GM12865 (cell line): ENCODE data around the gene SMPD3.

Experiments
- DNase-seq: peaks from one replicate; pipeline ENCODE4 v3.0.0; 2010; ENCODE audit warnings: low read depth
- H3K4me3 ChIP-seq: 2 replicates; pipeline ENCODE4 v1.5.1; 2011; ENCODE audit warnings: mild to moderate bottlenecking, low read depth, low read length, control low read depth
- TF ChIP-seq, protein P1 (sequence below): IDR thresholded peaks from 2 replicates; pipeline ENCODE4 v1.5.1; 2011; ENCODE audit warnings: low read length, control low read depth, low read depth, inconsistent platforms; ENCODE audit not compliant: insufficient read depth; ENCODE audit errors: missing control alignments

Gene SMPD3

DNA sequence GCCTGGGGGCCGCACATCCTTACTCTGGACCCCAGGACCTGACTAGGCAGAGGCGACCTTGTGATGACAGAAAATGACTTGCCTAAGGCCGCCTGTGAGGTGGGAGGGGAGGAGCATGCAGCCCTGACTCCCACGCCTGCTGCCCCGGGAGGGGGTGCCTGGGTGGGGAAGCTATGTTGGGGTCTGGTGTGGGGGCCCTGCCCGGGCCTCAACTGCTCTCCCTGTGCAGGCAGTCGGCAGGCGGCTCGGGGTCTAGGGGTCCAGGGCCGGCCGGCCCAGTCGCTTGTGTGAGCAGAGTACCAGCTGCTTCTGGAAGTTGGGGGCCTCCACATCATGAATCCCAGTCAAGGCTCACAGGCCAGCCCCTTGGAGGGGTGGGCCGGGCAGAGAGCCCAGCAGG lies 89.4 kb downstream of the SMPD3 start:
- DNase-seq: no peak
- no peak overlapping the region for H3K4me3 ChIP-seq
- TF ChIP-seq, protein P1, sequence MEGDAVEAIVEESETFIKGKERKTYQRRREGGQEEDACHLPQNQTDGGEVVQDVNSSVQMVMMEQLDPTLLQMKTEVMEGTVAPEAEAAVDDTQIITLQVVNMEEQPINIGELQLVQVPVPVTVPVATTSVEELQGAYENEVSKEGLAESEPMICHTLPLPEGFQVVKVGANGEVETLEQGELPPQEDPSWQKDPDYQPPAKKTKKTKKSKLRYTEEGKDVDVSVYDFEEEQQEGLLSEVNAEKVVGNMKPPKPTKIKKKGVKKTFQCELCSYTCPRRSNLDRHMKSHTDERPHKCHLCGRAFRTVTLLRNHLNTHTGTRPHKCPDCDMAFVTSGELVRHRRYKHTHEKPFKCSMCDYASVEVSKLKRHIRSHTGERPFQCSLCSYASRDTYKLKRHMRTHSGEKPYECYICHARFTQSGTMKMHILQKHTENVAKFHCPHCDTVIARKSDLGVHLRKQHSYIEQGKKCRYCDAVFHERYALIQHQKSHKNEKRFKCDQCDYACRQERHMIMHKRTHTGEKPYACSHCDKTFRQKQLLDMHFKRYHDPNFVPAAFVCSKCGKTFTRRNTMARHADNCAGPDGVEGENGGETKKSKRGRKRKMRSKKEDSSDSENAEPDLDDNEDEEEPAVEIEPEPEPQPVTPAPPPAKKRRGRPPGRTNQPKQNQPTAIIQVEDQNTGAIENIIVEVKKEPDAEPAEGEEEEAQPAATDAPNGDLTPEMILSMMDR: no peak

DNA sequence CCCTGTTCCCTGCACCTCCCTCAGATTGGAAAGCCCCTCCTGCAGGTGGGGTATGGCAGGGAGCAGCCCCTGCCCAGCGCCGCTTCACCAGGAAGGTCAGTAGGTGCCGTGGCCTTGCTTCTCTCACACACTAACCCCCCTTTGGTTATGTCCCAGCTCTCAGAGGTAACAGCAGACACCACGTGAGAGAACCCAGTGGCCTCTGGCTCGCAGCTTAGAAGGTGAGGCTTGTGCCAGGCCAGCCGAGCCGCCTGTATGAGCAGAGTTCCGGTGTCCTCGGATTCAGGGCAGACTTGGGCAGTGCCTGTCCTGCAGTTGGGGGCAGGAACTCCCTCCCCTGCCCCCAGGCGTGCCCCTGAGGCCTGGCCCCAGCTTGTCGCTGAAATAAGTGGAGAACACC lies 90.4 kb downstream of the SMPD3 start:
- DNase-seq: no peak
- TF ChIP-seq, protein P1: no peak
- H3K4me3 ChIP-seq: no peak overlapping the region

DNA sequence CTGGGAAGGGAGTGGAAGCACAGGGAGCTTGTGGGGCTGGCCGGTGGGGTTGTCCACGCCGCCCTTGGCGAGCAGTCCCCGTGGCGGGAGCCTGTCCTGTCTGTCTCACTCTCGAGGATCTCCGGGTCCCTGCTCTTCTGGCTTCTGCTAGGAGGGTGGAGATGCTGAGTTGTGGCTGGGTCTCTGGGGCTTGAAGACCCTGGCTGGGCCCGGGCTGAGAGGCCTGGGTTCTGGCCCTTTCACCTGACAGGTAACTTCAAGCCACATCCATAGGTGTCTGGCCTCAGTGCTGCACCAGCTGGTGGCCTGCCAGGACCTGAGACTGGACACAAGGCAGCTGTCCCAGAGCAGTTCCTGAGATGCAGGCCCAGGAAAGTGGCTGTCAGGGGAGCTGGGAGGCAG lies 90.8 kb downstream of the SMPD3 start:
- TF ChIP-seq, protein P1: no peak
- no peak overlapping the region for H3K4me3 ChIP-seq
- DNase-seq: no peak

DNA sequence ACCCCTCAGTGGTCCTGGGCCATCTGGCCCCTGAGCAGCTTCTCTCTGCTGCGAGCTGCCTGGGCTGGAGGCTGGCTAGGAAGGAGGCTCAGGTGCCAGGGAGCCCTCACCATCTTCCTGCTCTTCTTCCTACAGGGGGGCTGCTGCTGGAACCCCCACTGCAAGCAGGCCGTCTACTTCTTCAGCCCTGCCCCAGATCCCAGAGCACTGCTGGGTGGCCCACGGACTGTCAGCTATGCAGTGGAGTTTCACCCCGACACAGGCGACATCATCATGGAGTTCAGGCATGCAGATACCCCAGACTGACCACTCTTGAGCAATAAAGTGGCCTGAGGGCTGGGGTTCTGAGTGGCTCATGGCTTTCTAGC lies 91.4 kb downstream of the SMPD3 start:
- H3K4me3 ChIP-seq: no peak overlapping the region
- DNase-seq: no peak
- TF ChIP-seq, protein P1: no peak

DNA sequence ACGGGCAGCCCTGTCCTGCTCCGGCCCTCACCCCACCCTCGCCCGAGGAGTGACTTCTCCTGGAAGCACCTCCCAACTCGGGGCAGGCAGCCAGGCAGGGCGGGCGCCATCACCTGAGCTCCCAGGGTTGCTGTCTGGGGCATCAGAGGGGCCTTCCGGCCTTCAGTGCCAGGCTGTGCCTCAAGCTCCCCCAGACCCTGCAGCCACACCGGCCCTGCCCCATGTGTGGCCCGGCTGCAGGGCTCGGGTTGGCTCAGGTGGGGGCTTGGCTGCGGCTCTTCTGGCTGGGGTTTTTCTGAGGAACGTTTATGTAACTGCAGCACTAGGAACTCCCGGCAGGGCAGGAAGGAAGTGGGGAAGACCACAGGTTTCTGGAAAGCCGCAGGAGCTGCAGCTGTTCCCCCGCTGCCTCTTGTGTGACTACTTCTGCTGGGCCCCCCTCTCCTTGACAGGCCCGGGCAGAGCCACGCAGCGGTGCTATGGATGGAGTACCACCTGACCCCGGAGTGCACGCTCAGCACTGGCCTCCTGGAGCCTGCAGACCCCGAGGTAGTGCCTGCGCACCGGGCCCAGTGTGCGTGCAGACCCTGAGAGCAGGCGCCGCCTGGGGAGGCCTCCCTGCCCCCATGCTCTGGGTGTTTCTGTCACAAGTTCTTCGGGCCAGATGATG lies 91.9 kb downstream of the SMPD3 start:
- DNase-seq: peak; percentile 93
- TF ChIP-seq, protein P1: no peak
- H3K4me3 ChIP-seq: no peak overlapping the region

DNA sequence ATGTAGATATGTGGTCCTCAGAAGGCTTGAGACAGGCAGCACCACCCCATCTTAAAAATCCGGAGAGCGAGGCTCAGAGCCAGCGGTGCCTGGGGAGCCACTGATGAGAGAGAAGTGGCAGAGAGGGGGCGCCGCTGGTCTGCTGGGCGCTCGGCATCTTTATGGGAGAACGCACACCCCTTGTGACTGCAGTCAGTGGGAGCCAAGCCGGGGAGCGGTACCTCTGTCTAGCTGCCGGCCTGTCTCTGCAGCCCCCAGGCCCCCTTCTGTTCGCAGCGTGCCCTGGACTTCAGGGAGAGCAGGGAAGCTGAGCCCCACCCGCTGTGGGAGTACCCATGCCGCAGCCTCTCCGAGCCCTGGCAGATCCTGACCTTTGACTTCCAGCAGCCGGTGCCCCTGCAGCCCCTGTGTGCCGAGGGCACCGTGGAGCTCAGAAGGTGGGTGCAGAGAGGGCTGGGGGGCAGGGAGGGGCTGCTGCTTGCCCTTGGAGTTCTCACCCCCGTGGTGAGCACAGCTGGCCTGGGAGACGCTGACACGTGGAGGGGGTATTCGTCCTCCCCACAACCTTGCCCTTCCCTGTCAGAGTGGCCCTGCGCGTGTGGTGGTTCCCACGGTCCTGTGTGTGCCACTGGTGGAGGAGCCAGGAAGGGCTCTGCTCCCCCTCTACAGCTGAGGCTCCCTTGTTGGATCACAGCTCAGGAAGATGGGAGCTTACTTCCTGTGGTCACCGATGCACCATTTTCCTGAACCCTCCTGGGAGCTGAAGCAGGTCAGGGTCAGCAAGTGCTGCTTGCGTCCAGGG lies 92.7 kb downstream of the SMPD3 start:
- no peak overlapping the region for H3K4me3 ChIP-seq
- TF ChIP-seq, protein P1: no peak
- peak; percentile 33 for DNase-seq

DNA sequence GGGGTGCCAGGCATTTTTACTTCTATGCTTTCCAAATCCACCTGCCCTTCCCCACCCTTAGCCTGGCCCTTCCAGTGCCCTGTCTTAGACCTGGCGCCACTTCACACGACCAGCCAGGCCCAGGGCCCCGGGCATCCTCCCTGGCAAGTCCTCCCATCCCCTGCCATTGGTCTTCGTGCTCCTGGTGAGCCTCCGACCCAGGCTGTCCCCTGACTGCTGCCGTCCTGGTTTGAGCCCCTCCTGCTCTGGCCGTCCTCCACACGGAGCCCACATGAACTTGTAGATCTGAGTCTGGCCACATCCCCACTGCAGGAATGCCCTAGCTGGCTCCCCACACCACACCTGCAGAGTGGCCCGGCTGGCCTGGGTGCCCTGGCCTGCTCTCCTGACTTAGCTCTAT lies 93.5 kb downstream of the SMPD3 start:
- DNase-seq: no peak
- TF ChIP-seq, protein P1: no peak
- H3K4me3 ChIP-seq: no peak overlapping the region
